Sigmoid colon (tissue), 7 donors: Measurements from ENCODE around the gene GOLGA7B. TPM values are rescaled to one million over a fixed set of nuclear protein-coding genes. Genes with fewer than 3 reads are reported as not detected.
"Not testable (repeated sequence)": the region's sequence is repeated elsewhere in the genome, so short reads cannot be mapped to it uniquely, and the experiment has no call there.

Experiments used
- DNase-seq: peaks from one replicate; pipeline ENCODE4 v3.0.0-alpha.2; 2019
- H3K27ac ChIP-seq, 4 donors: fragments of 200-600 bp; sonication (generic); one replicate each; pipeline ENCODE4 v1.5.1; 2016 to 2019; ENCODE audit warnings: mild to moderate bottlenecking in 1 of 4
- H3K27me3 ChIP-seq, 3 donors: fragments of 200-600 bp; sonication (generic); one replicate each; pipeline ENCODE4 v1.5.1; 2019; ENCODE audit warnings: mild to moderate bottlenecking in 1 of 3
- H3K36me3 ChIP-seq, 4 donors: fragments of 200-600 bp; sonication (generic); one replicate each; pipeline ENCODE4 v1.5.1; 2016 to 2019
- H3K4me1 ChIP-seq, 4 donors: fragments of 200-600 bp; sonication (generic); one replicate each; pipeline ENCODE4 v1.5.1; 2017 to 2019
- H3K4me3 ChIP-seq, 4 donors: fragments of 200-600 bp; sonication (generic); one replicate each; pipeline ENCODE4 v1.5.1; 2017 to 2019; ENCODE audit warnings: mild to moderate bottlenecking in 2 of 4, moderate library complexity in 1 of 4
- H3K9me3 ChIP-seq, 4 donors: fragments of 200-600 bp in 3 of 4; sonication (generic) in 3 of 4; one replicate each; pipeline versions ENCODE4 v1.5.1 to v1.6.1; 2013 to 2019
- CTCF ChIP-seq, 4 experiments: fragments of 450-650 bp in 3 of 4; fragments of 200-600 bp in 1 of 4; IDR thresholded peaks; one replicate each; pipeline ENCODE4 v1.5.1; 2016 to 2019; ENCODE audit warnings: antibody characterized with exemption in 4 of 4, mild to moderate bottlenecking in 3 of 4, moderate library complexity in 2 of 4
- EP300 ChIP-seq, 4 donors: sonication (generic); formaldehyde crosslinking; IDR thresholded peaks; one replicate each; pipeline ENCODE4 v1.6.1; 2017; ENCODE audit warnings: antibody characterized with exemption in 4 of 4
- POLR2A ChIP-seq, 2 donors: fragments of 450-650 bp; IDR thresholded peaks; one replicate each; pipeline ENCODE4 v1.6.1; 2016; ENCODE audit warnings: antibody characterized with exemption in 2 of 2, mild to moderate bottlenecking in 2 of 2, moderate library complexity in 2 of 2
- POLR2AphosphoS5 ChIP-seq, 4 donors: sonication (generic); formaldehyde crosslinking; IDR thresholded peaks; one replicate each; pipeline ENCODE4 v1.6.1; 2017; ENCODE audit warnings: antibody characterized with exemption in 4 of 4
- WGBS, 2 donors: extraction: QIAGEN DNeasy Blood & Tissue Kit; methylation state at CpG; one replicate each; pipeline ENCODE4 v1.1.7; 2013; 5-methylcytosine and 5-hydroxymethylcytosine counted together
- intact Hi-C: fragments of 100-400 bp; cut with DNase I; formaldehyde crosslinking; loops from one replicate; pipeline ENCODE4 v1.15.1; 2023
- polyA plus RNA-seq, 3 donors: library from polyadenylated mRNA; stranded (reverse); fragments of 200-250 nt; gene quantifications; one replicate each; pipeline ENCODE4 v1.2.3, GENCODE V29; 2013
- total RNA-seq, 4 donors: library from RNA; depleted of rRNA; stranded (reverse); fragments of >200 nt; gene quantifications; one replicate each; pipeline ENCODE4 v1.1.0, GENCODE V29; 2016
- donor health status: healthy with polysubstance abuse.
- donor health status: Bipolar disorder and iron deficiency.
- donor health status: healthy.

GOLGA7B gene
- total and polyA plus RNA-seq, 7 donors, result 0.16 to 1.4 (median 0.71) TPM

GRCh38 chr10:97842656-97843280 is 6.9 kb upstream of the GOLGA7B start:
- intact Hi-C loops, result no loop called here
- H3K27ac ChIP-seq, result no peak overlapping the region
- H3K4me3 ChIP-seq, result no peak overlapping the region
- no peaks in the 10 kb centered on the region for H3K27me3 ChIP-seq
- TF ChIP-seq POLR2AphosphoS5 (IDR thresholded peaks at IDR 0.05) (no peak), CTCF (IDR thresholded peaks at IDR 0.05) (no peak), EP300 (IDR thresholded peaks at IDR 0.05) (no peak), POLR2A (IDR thresholded peaks at IDR 0.05) (no peak)
- H3K4me1 ChIP-seq, result peaks cover 0 to 11% (median 4%) of the 10 kb centered on the region in 4 donors
- H3K9me3 ChIP-seq, result no peaks in the 10 kb centered on the region
- DNase-seq, result no peak
- 36 to 58% methylated on average over 7 of the region's 7 CpGs for WGBS, 2 donors
- H3K36me3 ChIP-seq, result no peaks in the 10 kb centered on the region

GRCh38 chr10:97843281-97843671 is 6.4 kb upstream of the GOLGA7B start:
- no peak for DNase-seq
- H3K9me3 ChIP-seq, result no peaks in the 10 kb centered on the region
- H3K27ac ChIP-seq, result no peak overlapping the region
- H3K4me1 ChIP-seq, result peaks cover 0 to 11% (median 4%) of the 10 kb centered on the region in 4 donors
- 18 to 45% methylated on average over 2 of the region's 2 CpGs for WGBS, 2 donors
- TF ChIP-seq POLR2AphosphoS5 (IDR thresholded peaks at IDR 0.05) (no peak), EP300 (IDR thresholded peaks at IDR 0.05) (no peak), POLR2A (IDR thresholded peaks at IDR 0.05) (no peak), CTCF (IDR thresholded peaks at IDR 0.05) (no peak)
- intact Hi-C loops, result no loop called here
- peaks cover 0 to under 1% (median under 1%) of the 10 kb centered on the region in 3 donors for H3K27me3 ChIP-seq
- no peak overlapping the region for H3K4me3 ChIP-seq
- H3K36me3 ChIP-seq, result no peaks in the 10 kb centered on the region

- H3K27ac ChIP-seq, H3K9me3 ChIP-seq, DNase-seq, H3K4me3 ChIP-seq, intact Hi-C loops, H3K27me3 ChIP-seq, H3K36me3 ChIP-seq: not testable (repeated sequence)
- 98% methylated on average over 1 of the region's 2 CpGs for WGBS, 2 donors
- H3K4me1 ChIP-seq, result peaks cover 0 to 11% (median 4%) of the 10 kb centered on the region in 4 donors
These were observed 5.7 kb upstream of the GOLGA7B start for GRCh38 chr10:97843972-97844371.

- 93 to 96% methylated on average over 3 of the region's 3 CpGs for WGBS, 2 donors
These were observed 5.0 kb upstream of the GOLGA7B start for GRCh38 chr10:97844678-97845077.

More at GRCh38 chr10:97844678-97845077, 5.0 kb upstream of the GOLGA7B start:
- Histone ChIP-seq H3K27ac (no peak overlapping the region), H3K27me3 (peaks cover 0 to 14% (median 14%) of the 10 kb centered on the region in 3 donors), H3K36me3 (no peaks in the 10 kb centered on the region), H3K4me1 (peaks cover 0 to 17% (median 9%) of the 10 kb centered on the region in 4 donors), H3K4me3 (no peak overlapping the region), H3K9me3 (no peaks in the 10 kb centered on the region)
- intact Hi-C loops, result no loop called here
- no peak for TF ChIP-seq EP300 (IDR thresholded peaks at IDR 0.05)
- no peak for TF ChIP-seq POLR2A (IDR thresholded peaks at IDR 0.05)
- no peak for TF ChIP-seq POLR2AphosphoS5 (IDR thresholded peaks at IDR 0.05)
- no peak for TF ChIP-seq CTCF (IDR thresholded peaks at IDR 0.05)
- no peak for DNase-seq
